GM10266 (cell line): ENCODE measurements around the gene MYRIP.

Experiments
- DNase-seq: peaks from one replicate; pipeline ENCODE4 v3.0.0; 2012; ENCODE audit errors: extremely low spot score
- TF ChIP-seq, protein P1 (sequence below): IDR thresholded peaks from 2 replicates; pipeline ENCODE4 v1.5.1; 2012; ENCODE audit warnings: mild to moderate bottlenecking, low read depth; ENCODE audit not compliant: control insufficient read depth, insufficient read depth; ENCODE audit errors: missing control alignments

MYRIP gene

GRCh38 chr3:40096661-40097111, 287.3 kb downstream of the MYRIP start:
- TF ChIP-seq, protein P1, sequence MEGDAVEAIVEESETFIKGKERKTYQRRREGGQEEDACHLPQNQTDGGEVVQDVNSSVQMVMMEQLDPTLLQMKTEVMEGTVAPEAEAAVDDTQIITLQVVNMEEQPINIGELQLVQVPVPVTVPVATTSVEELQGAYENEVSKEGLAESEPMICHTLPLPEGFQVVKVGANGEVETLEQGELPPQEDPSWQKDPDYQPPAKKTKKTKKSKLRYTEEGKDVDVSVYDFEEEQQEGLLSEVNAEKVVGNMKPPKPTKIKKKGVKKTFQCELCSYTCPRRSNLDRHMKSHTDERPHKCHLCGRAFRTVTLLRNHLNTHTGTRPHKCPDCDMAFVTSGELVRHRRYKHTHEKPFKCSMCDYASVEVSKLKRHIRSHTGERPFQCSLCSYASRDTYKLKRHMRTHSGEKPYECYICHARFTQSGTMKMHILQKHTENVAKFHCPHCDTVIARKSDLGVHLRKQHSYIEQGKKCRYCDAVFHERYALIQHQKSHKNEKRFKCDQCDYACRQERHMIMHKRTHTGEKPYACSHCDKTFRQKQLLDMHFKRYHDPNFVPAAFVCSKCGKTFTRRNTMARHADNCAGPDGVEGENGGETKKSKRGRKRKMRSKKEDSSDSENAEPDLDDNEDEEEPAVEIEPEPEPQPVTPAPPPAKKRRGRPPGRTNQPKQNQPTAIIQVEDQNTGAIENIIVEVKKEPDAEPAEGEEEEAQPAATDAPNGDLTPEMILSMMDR, result no peak
- no peak for DNase-seq

- TF ChIP-seq, protein P1, result no peak
Observed at GRCh38 chr3:40097131-40098117, 288.0 kb downstream of the MYRIP start.

DNA sequence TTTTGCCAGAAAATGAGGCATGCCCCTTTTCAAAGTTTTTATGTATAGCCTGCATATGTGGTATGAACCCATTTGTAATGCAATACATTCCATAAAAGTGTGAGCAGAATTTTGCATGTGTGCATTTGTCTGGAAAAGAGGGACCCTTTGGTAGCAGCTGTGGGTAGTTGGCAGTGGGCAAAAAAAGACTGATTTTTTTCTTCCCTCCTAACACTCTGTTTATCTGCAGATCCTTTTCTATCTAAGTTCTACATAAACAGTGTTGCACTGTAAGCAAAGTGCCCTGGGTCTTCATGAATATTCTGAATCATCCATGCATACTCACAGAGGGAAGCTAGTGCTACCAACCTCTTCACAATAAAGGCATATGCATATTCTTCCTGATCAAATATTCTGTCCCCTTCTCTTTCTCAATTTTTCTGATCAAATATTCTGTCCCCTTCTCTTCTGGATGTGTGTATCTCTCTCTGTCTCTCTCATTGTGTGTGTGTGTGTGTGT, 288.9 kb downstream of the MYRIP start:
- DNase-seq, result no peak
- TF ChIP-seq, protein P1, result no peak

More at GRCh38 chr3:40097131-40098117, 288.0 kb downstream of the MYRIP start:
- DNase-seq, result no peak

DNA sequence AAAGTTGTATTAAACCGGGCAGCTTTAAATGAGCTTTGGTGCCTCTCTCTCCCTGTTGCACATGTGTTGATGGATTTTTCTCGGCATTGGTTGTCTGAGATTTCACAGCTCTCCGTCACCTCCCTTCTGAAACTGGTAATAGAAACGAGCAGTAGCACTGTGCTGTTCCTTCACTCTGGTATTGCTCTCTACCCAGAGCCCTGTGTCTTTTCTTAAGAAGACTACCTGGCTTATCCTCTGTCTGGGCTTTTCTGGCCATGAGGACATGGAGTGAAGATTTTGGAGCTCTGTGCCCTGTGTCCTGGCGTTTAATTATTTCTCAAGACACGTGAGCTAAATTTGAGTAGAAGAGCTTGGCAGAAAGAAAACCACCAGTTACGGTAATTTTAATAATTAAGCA, 290.5 kb downstream of the MYRIP start:
- TF ChIP-seq, protein P1, result no peak
- no peak for DNase-seq

DNA sequence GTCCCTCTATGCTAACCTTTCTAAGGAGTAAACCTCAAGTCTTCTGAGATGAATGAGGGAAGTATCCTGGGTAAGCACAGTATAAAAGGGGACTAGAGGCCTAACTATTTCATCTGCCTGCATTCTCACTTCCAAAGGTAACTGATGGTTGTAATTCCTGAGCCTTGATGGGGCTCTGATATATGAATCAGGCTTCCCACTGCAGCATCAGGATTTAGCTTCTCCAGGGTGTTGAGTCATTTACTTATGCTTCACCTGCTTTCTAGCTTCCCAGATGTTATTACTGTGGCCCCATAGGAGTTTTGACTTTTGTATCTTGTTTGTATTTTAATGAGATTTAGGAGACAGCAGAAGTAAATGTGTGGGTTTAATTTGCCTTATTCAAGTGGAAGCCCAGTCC, 292.8 kb downstream of the MYRIP start:
- no peak for DNase-seq
- TF ChIP-seq, protein P1, result no peak

DNA sequence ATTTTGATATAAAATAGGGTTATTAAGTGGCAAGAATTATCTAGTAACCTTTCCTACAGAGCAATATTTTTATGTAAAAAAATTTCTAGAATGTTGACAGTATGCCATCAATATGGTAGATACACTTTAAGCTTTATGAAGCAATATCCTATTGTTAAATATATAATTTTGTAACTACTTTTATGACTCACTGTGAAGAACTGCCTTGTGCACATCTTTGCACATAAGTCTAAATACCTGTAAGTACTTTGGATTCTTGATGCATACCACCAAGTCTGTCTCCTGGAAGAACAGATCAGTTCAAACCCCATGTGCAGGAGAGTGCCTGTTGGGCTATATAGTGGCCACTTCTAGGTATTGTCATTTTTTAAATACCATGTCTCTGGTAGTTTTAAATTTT, 294.4 kb downstream of the MYRIP start:
- TF ChIP-seq, protein P1, result no peak
- no peak for DNase-seq

DNA sequence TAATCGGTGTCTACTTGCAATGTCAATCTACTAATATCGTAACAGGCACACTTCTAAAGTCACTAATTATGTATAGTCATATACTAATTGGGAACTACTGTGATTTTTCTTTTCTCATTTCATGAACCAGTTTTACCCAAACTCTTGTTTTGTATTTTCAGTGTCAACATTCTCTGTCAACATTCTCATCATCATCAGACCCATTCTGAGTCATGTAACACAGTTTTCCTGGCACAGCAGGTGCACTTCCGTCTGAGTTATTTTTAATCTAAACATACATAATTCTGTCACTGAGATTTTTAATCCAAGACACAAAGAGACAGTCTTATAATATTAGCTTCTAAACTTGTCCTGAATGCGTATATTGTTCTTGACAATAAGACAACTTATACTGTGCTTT, 295.0 kb downstream of the MYRIP start:
- no peak for DNase-seq
- TF ChIP-seq, protein P1, result no peak
